Ovary (tissue), 9 donors: ENCODE results near the gene THBD. TPM values are rescaled to one million over a fixed set of nuclear protein-coding genes. Genes with fewer than 3 reads are reported as not detected.

Experiments used
- DNase-seq, 5 donors: peaks; one replicate each; pipeline ENCODE4 v3.0.0-alpha.2; 2019 to 2020
- H3K27ac ChIP-seq, 2 donors: fragments of 200-600 bp; one replicate each; pipeline versions ENCODE4 v1.5.1 to v1.8.0; 2019 to 2022
- H3K27me3 ChIP-seq: fragments of 200-600 bp; one replicate; pipeline ENCODE4 v1.8.0; 2022
- H3K36me3 ChIP-seq: fragments of 200-600 bp; sonication (generic); one replicate; pipeline ENCODE4 v1.5.1; 2019
- H3K4me1 ChIP-seq: one replicate; pipeline ENCODE4 v1.8.1; 2013; ENCODE audit warnings: mild to moderate bottlenecking, moderate library complexity; ENCODE audit not compliant: insufficient read depth
- H3K4me3 ChIP-seq: fragments of 200-600 bp; sonication (generic); one replicate; pipeline ENCODE4 v1.5.1; 2017
- H3K9me3 ChIP-seq, 2 donors: fragments of 200-600 bp in 1 of 2; sonication (generic) in 1 of 2; one replicate each; pipeline versions ENCODE4 v1.5.1 to v1.8.1; 2013 to 2019; ENCODE audit warnings: mild to moderate bottlenecking in 1 of 2, moderate library complexity in 1 of 2
- EP300 ChIP-seq: sonication (generic); formaldehyde crosslinking; IDR thresholded peaks from one replicate; pipeline ENCODE4 v1.6.1; 2017; ENCODE audit warnings: antibody characterized with exemption
- POLR2A ChIP-seq: fragments of 450-650 bp; IDR thresholded peaks from one replicate; pipeline ENCODE4 v1.6.1; 2017; ENCODE audit warnings: antibody characterized with exemption, mild to moderate bottlenecking, moderate library complexity
- WGBS, 3 donors: extraction: QIAGEN DNeasy Blood & Tissue Kit in 1 of 3; methylation state at CpG; one replicate each; pipeline versions ENCODE4 v1.1.5 to v1.1.7; 2013 to 2017; 5-methylcytosine and 5-hydroxymethylcytosine counted together
- intact Hi-C, 4 donors: fragments of 100-400 bp; cut with DNase I; formaldehyde crosslinking; loops; one replicate each; pipeline versions ENCODE4 v1.11.0 to v1.15.1; 2022 to 2023
- polyA plus RNA-seq, 2 donors: library from polyadenylated mRNA; stranded (reverse); fragments of 200-250 nt in 1 of 2; fragments of 350-450 nt in 1 of 2; fragmentation: Illumina TruSeq in 1 of 2; extraction: RNeasy Lipid Tissue Mini Kit (QIAGEN cat#74804) in 1 of 2; gene quantifications; one replicate each; pipeline ENCODE4 v1.2.3, GENCODE V29; 2013 to 2014
- total RNA-seq, 7 donors: library from RNA; depleted of rRNA in 2 of 7; stranded (reverse); fragments of >200 nt in 2 of 7; fragmentation: NEBNext Ultra II Directional in 3 of 7; extraction: Animal tissue kit (Norgen Biotek cat#: 25700) in 3 of 7; gene quantifications; one replicate each; pipeline versions ENCODE4 v1.1.0 to v1.2.4, GENCODE V29; 2016 to 2023
- TF ChIP-seq, protein P1 (sequence below), 3 donors: fragments of 450-650 bp in 2 of 3; fragments of 200-600 bp in 1 of 3; IDR thresholded peaks; one replicate each; pipeline versions ENCODE4 v1.5.1 to v1.8.0; 2016 to 2022; ENCODE audit warnings: antibody characterized with exemption in 3 of 3, mild to moderate bottlenecking in 1 of 3
- donor health status: DM: no; HTN: no; CAD: no; lungs with moderate emphysema.
- donor health status: DM: no; HTN: no; CAD: no.
- donor health status: Bipolar disorder and iron deficiency.
- donor health status: DM: yes; HTN: yes; CAD: no.
- donor health status: DM: no; HTN: no; CAD: no.
- donor health status: DM: yes; HTN: yes; CAD: no.

Gene THBD
- total and polyA plus RNA-seq, 9 donors = 2.5 to 29.3 (median 9.7) TPM

DNA sequence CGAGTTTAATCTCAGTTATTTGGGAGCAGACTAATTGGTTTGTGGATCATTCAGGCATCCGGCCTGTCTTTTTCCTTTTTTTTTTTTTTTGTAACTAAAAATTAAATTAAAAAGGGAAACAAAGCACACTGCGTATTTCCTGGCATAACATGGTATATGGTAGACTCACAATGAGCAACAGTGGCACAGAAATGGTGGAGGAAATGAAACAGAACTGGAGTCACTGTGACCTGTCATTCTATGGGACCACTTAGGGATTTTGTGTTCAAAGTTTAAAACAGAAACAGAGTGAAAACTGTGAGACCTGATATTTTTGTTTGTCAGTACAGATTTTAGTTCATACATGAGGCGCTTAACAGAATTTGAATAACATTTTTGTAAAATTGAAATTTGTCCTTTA is 41.4 kb upstream of the THBD start:
- no peak overlapping the region for H3K27ac ChIP-seq
- H3K27me3 ChIP-seq = no peaks in the 10 kb centered on the region
- WGBS, 3 donors = 47 to 52% (median 50%) methylated on average over 4 of the region's 4 CpGs
- TF ChIP-seq EP300 (no peak), POLR2A (no peak)
- TF ChIP-seq, protein P1, sequence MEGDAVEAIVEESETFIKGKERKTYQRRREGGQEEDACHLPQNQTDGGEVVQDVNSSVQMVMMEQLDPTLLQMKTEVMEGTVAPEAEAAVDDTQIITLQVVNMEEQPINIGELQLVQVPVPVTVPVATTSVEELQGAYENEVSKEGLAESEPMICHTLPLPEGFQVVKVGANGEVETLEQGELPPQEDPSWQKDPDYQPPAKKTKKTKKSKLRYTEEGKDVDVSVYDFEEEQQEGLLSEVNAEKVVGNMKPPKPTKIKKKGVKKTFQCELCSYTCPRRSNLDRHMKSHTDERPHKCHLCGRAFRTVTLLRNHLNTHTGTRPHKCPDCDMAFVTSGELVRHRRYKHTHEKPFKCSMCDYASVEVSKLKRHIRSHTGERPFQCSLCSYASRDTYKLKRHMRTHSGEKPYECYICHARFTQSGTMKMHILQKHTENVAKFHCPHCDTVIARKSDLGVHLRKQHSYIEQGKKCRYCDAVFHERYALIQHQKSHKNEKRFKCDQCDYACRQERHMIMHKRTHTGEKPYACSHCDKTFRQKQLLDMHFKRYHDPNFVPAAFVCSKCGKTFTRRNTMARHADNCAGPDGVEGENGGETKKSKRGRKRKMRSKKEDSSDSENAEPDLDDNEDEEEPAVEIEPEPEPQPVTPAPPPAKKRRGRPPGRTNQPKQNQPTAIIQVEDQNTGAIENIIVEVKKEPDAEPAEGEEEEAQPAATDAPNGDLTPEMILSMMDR (IDR thresholded peaks at IDR 0.05) = no peak
- no peak overlapping the region for H3K4me3 ChIP-seq
- H3K4me1 ChIP-seq = peaks cover 12% of the 10 kb centered on the region
- no peaks in the 10 kb centered on the region for H3K36me3 ChIP-seq
- intact Hi-C loops = no loop called here
- H3K9me3 ChIP-seq = no peaks in the 10 kb centered on the region
- no peak for DNase-seq

DNA sequence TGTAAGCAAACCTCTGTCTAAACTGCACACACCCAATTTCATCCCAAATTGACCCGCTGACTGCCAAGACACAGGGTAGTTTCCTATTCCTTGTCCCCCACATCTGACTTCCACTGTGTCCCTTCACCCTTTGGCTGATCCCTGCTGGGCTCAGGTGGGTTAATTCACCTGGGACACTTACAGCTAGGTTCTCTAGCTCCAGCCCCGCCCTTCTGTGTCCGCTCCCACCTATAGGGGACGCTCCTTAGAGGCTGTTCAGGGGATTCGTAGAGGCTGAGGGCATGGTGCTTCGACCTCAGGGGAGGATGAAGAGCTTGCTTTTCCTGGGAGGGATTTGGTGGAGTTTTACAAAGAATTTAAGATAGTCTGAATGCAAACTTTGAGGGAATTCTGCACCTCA is 40.7 kb upstream of the THBD start:
- no peak for DNase-seq
- H3K27ac ChIP-seq = no peak overlapping the region
- intact Hi-C loops = no loop called here
- TF ChIP-seq EP300 = no peak
- TF ChIP-seq, protein P1 (IDR thresholded peaks at IDR 0.05) = no peak
- TF ChIP-seq POLR2A = no peak
- 92 to 95% (median 93%) methylated on average over 6 of the region's 6 CpGs for WGBS, 3 donors
- no peaks in the 10 kb centered on the region for H3K36me3 ChIP-seq
- H3K4me3 ChIP-seq = no peak overlapping the region
- H3K9me3 ChIP-seq = no peaks in the 10 kb centered on the region
- H3K27me3 ChIP-seq = no peaks in the 10 kb centered on the region
- H3K4me1 ChIP-seq = peaks cover 13% of the 10 kb centered on the region

DNA sequence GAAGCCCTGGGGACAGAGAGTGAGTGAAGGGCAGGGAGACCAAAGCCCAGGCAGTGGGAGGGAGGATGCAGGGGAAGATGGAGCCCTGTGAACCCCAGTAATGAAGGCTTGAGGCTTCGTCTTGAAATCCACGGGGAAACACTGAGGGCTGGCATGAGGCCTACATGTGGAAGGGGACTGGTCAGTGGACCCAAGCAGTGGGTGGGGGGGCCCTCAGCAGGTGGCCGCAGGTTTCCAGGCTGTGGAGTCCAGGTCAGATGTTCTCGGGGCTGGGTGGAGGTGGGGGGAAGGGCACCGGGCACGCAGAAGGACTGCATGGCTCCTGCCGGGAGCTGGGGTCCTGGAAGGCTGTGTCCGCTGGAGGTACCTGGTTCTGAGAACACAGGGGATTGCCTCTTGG is 39.4 kb upstream of the THBD start:
- DNase-seq = no peak
- H3K4me1 ChIP-seq = peaks cover 13% of the 10 kb centered on the region
- no peak overlapping the region for H3K27ac ChIP-seq
- TF ChIP-seq EP300 = no peak
- no peak for TF ChIP-seq POLR2A
- TF ChIP-seq, protein P1 (IDR thresholded peaks at IDR 0.05) = no peak
- H3K9me3 ChIP-seq = no peaks in the 10 kb centered on the region
- intact Hi-C loops = no loop called here
- no peaks in the 10 kb centered on the region for H3K27me3 ChIP-seq
- H3K36me3 ChIP-seq = no peaks in the 10 kb centered on the region
- 89 to 98% (median 95%) methylated on average over 8 of the region's 8 CpGs for WGBS, 3 donors
- no peak overlapping the region for H3K4me3 ChIP-seq

DNA sequence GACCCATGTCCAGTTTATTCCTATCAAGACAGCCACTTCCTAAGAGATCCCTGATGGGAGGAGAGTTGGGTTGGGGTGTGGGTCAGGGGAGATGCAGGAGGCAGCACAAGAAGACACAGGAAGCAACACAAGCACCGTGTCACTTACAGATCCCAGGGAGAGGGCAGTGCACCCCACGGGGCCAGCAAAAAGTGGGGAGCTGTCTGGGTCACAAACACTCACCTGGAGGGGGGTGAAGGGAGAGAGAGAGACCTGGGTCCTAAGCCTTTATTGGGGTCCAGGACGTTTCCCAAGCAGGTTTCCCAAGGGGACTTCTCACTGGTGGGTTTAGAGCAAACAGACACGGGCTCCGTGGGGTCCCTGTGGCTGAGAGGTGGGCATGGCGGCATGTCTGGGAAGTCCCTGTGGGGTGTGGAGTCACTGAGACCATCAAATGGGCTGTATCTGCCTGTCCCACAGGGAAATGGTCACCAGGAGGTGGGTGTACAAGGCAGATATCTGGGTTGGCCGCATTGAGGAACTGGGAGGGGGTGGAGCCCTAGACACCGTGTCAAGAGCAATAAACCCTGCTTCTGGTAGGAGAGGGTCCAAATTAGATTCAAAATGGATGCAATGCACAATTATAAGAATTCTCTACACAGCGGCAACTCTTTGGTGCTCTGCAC is 38.2 kb upstream of the THBD start:
- intact Hi-C loops = no loop called here
- Histone ChIP-seq H3K27ac (peak overlapping the region in 1 of 2 donors; percentile 55), H3K4me1 (peaks cover 10% of the 10 kb centered on the region), H3K9me3 (no peaks in the 10 kb centered on the region), H3K36me3 (no peaks in the 10 kb centered on the region), H3K27me3 (no peaks in the 10 kb centered on the region), H3K4me3 (no peak overlapping the region)
- no peak for DNase-seq
- WGBS, 3 donors = 87 to 91% (median 90%) methylated on average over 9 of the region's 9 CpGs
- TF ChIP-seq, protein P1 (IDR thresholded peaks at IDR 0.05) = no peak
- TF ChIP-seq POLR2A (no peak), EP300 (no peak)
